ENCODE results near the gene TYSND1. TPM values are rescaled to one million over a fixed set of nuclear protein-coding genes. Genes with fewer than 3 reads are reported as not detected.

The TYSND1 gene
- total RNA-seq, 4 donors from 2014 or later: 16.7 to 32.4 (median 21.9) TPM

GRCh38 chr10:70158113-70158512 is 11.6 kb upstream of the TYSND1 start:
- peaks cover 13 to 90% (median 20%) of the 10 kb centered on the region in 3 donors for H3K36me3 ChIP-seq
- 52 to 65% methylated on average over 2 of the region's 2 CpGs for WGBS, 2 donors

GRCh38 chr10:70155255-70155838 is 8.8 kb upstream of the TYSND1 start:
- Histone ChIP-seq H3K27ac (no peak overlapping the region), H3K36me3 (peaks cover 13 to 100% (median 35%) of the 10 kb centered on the region in 3 donors), H3K27me3 (no peaks in the 10 kb centered on the region), H3K4me1 (peaks cover 0 to 1% (median 0%) of the 10 kb centered on the region in 3 donors), H3K9me3 (no peaks in the 10 kb centered on the region), H3K4me3 (no peak overlapping the region)
- intact Hi-C loops (cut with DNase I): no loop called here
- WGBS, 2 donors: 59 to 66% methylated on average over 3 of the region's 3 CpGs
- DNase-seq: no peak
- no peak for TF ChIP-seq CTCF (IDR thresholded peaks at IDR 0.05)
- no peak for TF ChIP-seq POLR2A (IDR thresholded peaks at IDR 0.05)

More at GRCh38 chr10:70158113-70158512, 11.6 kb upstream of the TYSND1 start:
- no peaks in the 10 kb centered on the region for H3K9me3 ChIP-seq
- H3K4me1 ChIP-seq: peaks cover 0 to 29% (median 11%) of the 10 kb centered on the region in 3 donors
- no peak for TF ChIP-seq POLR2A (IDR thresholded peaks at IDR 0.05)
- TF ChIP-seq CTCF (IDR thresholded peaks at IDR 0.05): no peak
- no peak overlapping the region for H3K4me3 ChIP-seq
- DNase-seq: no peak
- intact Hi-C loops (cut with DNase I): no loop called here
- no peak overlapping the region for H3K27ac ChIP-seq
- no peaks in the 10 kb centered on the region for H3K27me3 ChIP-seq

GRCh38 chr10:70148516-70148915 is 2.0 kb upstream of the TYSND1 start:
- 86 to 95% methylated on average over 4 to 5 of the region's 5 CpGs for WGBS, 2 donors
- no peak for DNase-seq
- no peaks in the 10 kb centered on the region for H3K27me3 ChIP-seq
- H3K4me3 ChIP-seq: no peak overlapping the region
- intact Hi-C loops (cut with DNase I): no loop called here
- peaks cover 0 to 59% (median 17%) of the 10 kb centered on the region in 3 donors for H3K36me3 ChIP-seq
- no peaks in the 10 kb centered on the region for H3K9me3 ChIP-seq
- peaks cover 20 to 33% (median 21%) of the 10 kb centered on the region in 3 donors for H3K4me1 ChIP-seq
- TF ChIP-seq CTCF (IDR thresholded peaks at IDR 0.05) (no peak), POLR2A (IDR thresholded peaks at IDR 0.05) (no peak)
- H3K27ac ChIP-seq: no peak overlapping the region

DNA sequence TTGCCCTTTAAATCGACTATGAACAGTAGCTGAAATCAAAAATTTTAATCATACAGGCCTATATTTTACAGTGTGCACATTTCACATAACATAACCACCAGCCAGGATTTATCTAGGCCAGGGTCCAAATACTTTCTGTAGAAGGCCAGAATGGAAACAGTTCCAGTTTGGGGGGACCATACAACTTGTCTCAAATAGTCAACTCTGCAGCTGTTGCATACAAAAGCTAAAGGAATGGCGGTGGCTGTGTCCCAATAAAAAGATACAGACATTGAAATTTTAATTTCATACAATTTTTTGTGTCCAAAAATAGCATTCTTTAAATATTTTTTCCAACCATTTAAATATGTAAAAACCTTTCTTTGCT is 742 bp upstream of the TYSND1 start:
- Histone ChIP-seq H3K36me3 (peaks cover 0 to 55% (median 11%) of the 10 kb centered on the region in 3 donors), H3K27ac (peak overlapping the region; percentile 94 to 99 (median 96)), H3K27me3 (no peaks in the 10 kb centered on the region), H3K4me1 (peaks cover 20 to 46% (median 21%) of the 10 kb centered on the region in 3 donors), H3K9me3 (no peaks in the 10 kb centered on the region), H3K4me3 (peak overlapping the region in 3 of 4 donors; percentile 76 to 83 (median 82))
- intact Hi-C loops (cut with DNase I): no loop called here
- TF ChIP-seq POLR2A (IDR thresholded peaks at IDR 0.05): no peak
- TF ChIP-seq CTCF (IDR thresholded peaks at IDR 0.05): no peak
- DNase-seq: no peak
- WGBS, 2 donors: 5 to 19% methylated on average over 2 of the region's 2 CpGs

DNA sequence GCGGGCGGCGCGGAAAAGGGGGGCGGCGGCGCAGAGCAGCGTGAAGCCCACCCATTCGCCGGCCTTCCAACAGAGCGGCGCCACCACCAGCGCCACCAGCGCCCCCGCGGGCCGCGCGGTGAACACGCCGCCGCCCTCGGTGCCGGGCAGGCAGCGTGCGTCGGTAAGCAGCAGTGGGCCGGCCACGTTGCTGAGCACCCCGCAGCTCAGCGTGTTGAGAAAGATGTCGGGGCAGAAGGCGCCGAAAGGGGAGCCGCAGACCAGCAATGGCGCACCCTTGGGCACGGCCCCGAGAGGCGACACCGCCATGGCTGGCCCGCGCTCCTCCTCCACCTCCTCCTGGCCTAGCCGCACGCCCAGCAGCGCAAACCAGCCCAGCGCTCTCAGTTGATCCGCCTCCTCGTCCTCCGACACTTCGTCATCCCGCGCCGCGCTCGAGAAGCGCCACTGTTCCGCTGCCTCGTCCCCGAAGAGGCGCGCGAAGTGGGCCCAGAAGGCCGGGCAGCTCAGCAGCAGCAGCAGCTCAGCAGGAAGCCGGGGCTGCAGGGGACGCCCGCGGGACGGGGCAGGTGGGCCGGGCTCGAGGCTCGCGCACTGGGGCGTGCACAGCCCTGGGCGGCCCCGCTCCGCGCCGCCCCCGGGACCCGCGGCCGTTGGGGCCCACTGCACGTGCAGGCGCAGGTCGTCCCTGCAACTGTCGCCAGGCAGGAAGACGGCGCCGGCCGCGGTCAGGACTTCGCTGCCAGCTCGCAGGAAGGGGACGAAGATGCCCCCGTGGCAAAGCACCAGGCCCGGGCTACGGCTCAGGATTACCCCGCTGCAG is 623 bp downstream of the TYSND1 start:
- DNase-seq: no peak
- Histone ChIP-seq H3K4me3 (peak overlapping the region; percentile 76 to 95 (median 82)), H3K36me3 (peaks cover 0 to 50% (median 3%) of the 10 kb centered on the region in 3 donors), H3K27ac (peak overlapping the region; percentile 94 to 99 (median 96)), H3K4me1 (peaks cover 20 to 46% (median 21%) of the 10 kb centered on the region in 3 donors), H3K27me3 (no peaks in the 10 kb centered on the region), H3K9me3 (no peaks in the 10 kb centered on the region)
- intact Hi-C loops (cut with DNase I): no loop called here
- TF ChIP-seq CTCF (IDR thresholded peaks at IDR 0.05) (peak in 5 of 6 experiments; percentile 33 to 66 (median 59)), POLR2A (IDR thresholded peaks at IDR 0.05) (peak in 1 of 4 donors; percentile 11)
- no CpG with 5 or more reads among the region's 98 CpGs for WGBS, 2 donors

Data from esophagus squamous epithelium (tissue), 5 donors.